GM11168 (cell line): ENCODE measurements around the gene COL6A1.
"Not testable (repeated sequence)": the region's sequence is repeated elsewhere in the genome, so short reads cannot be mapped to it uniquely, and the experiment has no call there.

Experiments used
- in situ Hi-C: fragments of 300-500 bp; cut with MboI; formaldehyde crosslinking; loops from one replicate; pipeline ENCODE4 v1.12.0; 2022; ENCODE audit warnings: low sequenced_read_pairs; ENCODE audit not compliant: unreplicated experiment

Gene COL6A1

GRCh38 chr21:45964649-45965048 lies 16.9 kb upstream of the COL6A1 start:
- in situ Hi-C loops = no loop called here

- in situ Hi-C loops = no loop called here
These were observed 16.3 kb upstream of the COL6A1 start for GRCh38 chr21:45965084-45965809.

DNA sequence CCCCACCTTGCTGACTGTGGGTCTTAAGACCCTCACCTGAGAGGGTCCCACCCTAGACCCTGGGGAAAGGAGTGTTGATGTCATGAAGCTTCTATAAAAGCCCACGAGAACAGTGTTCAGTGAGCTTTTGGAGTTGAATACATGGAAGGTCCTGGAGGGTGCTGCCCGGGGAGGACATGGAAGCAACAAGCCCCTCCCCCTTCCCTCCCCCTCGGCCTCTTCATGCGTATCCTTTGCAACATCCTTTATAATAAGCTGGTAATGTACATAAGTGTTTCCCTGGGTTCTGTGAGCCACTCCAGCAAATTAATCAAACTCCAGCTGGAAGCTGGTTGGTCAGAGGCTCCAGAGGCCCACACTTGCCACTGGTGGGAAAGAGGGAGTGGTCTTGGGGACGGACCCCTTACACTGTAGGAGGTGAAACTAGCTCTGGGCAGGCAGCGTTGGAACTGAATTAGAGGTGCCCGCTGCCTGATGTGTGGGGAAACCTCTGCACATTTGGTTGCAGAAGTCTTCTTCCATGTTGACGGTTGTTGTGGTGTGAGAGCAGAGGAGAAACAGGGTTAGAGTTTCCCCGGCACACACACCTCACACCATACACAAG lies 14.7 kb upstream of the COL6A1 start:
- in situ Hi-C loops = no loop called here

- in situ Hi-C loops = no loop called here
These were observed 11.5 kb upstream of the COL6A1 start for GRCh38 chr21:45969921-45970673.

GRCh38 chr21:45970674-45971615 lies 10.6 kb upstream of the COL6A1 start:
- in situ Hi-C loops = no loop called here

DNA sequence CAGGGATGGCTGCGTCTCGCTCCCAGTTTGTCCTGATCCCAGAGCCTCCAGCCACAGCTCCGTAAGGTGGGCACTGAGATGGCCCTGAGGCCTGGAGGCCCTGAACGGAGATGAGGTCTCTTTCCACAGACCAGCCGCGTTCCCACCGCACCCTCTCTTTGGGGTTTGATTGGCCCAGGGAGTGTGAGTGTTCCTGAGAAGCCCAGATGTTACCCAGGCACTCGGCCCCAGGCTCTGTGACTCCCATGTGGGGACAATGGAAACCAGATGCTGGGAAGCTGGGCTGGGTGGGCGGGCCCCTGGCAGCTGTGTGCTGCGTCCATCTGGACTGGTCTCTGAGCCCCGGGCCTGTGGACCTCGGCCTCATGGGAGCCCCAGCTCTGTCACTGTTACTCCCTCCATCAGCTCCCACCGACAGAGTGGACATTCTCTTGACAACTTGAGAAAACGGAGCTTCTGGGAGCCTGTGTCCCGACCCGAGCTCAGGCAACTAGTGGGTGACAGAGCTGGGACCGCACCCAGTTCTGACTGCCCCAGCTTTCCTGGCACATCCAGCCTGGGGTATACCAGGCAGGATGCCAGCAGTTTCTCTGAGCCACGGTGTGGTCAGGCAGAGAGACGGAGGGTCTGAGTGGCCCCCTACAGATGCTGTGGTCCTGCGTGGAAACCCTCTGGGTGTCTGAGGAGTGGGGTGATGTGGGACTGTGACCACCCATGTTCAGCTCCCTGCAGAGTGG lies 9.8 kb upstream of the COL6A1 start:
- in situ Hi-C loops = no loop called here

DNA sequence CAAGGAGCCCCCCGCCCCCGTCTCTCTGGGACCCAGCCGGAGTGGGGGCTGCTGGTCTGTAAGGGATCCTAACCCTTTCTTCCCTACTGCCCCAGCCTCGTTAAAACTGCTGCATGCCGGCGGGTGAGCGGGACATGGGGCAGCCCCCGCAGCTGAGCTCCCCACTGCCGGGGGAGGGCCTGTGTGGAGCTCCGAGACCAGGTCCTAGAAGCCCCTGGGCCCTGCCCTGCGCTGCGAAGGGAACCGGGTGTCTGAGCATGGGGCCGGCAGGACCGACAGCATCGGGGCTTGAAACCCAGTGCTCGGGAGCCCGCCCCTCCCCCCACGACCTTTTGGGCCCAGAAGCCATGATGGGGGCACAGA lies 9.2 kb upstream of the COL6A1 start:
- in situ Hi-C loops = no loop called here

- in situ Hi-C loops = no loop called here
These were observed 8.7 kb upstream of the COL6A1 start for GRCh38 chr21:45972716-45973474.

GRCh38 chr21:45973475-45974072 lies 8.0 kb upstream of the COL6A1 start:
- in situ Hi-C loops = no loop called here

DNA sequence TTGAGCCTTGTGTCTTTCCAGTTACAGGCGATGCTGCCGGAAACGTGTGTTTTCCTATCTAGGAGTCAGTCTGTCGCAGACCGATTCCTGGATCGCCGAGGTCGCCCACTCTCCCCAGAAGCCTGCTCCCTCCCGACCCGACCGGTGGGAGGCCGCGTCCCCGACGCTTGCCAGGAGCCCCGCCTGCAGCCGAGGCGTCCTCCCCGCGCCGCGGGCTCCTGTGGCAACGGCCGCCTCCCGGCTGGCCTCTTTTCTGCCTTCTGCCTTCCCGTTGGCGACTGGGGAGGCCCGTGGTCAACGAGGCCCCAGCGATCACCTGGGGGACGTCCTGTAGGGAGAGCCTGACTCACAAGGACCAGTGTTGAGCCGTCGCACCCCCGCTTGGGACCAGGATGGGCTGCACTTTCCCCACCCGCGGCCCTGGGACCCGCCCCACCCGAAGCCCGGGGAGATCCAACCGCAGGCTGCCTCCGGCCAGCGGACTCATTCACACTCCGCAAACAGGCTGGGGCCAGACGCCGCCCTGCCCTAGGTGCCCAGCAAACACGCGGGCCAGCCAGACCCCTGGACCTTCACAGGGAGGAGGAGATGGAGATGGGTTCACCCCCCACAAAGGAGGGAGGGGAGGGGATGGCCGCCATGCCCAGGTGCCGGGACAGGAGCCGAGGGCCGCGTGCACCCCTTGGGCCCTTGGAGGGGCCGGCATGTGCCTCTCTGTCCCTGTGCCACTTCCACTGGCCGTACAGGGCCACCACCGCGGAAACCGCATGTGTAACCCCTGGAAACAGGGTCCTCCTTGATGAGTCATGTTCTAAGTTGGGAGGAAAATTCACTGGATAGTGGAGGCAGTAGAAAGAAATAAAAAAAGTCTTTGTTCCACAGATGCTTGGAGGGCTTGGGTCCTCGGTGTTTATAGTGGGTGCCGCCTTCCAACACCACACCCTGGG lies 7.2 kb upstream of the COL6A1 start:
- in situ Hi-C loops = no loop called here

GRCh38 chr21:45975020-45975666 lies 6.4 kb upstream of the COL6A1 start:
- in situ Hi-C loops = no loop called here

DNA sequence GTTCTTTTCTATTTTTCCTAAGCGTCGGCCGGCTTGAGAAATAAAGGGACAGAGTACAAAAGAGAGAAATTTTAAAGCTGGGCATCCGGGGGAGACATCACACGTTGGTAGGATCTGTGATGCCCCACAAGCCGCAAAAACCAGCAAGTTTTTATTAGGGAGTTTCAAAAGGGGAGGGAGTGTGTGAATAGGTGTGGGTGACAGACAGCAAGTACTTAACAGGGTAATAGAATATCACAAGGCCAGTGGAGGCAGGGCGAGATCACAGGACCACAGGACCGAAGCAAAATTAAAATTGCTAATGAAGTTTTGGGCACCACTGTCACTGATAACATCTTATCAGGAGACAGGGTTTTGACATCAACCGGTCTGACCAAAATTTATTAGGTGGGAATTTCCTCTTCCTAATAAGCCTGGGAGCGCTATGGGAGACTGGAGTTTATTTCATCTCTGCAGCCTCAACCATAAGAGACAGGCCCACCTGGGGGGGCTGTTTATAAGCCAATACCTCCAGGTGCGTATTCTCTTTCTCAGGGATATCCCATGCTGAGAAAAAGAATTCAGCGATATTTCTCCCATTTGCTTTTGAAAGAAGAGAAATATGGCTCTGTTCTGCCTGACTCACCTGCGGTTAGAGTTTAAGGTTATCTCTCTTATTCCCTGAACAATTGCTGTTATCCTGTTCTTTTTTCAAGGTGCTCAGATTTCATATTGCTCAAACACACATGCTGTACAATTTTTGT lies 5.7 kb upstream of the COL6A1 start:
- in situ Hi-C loops = not testable (repeated sequence)

DNA sequence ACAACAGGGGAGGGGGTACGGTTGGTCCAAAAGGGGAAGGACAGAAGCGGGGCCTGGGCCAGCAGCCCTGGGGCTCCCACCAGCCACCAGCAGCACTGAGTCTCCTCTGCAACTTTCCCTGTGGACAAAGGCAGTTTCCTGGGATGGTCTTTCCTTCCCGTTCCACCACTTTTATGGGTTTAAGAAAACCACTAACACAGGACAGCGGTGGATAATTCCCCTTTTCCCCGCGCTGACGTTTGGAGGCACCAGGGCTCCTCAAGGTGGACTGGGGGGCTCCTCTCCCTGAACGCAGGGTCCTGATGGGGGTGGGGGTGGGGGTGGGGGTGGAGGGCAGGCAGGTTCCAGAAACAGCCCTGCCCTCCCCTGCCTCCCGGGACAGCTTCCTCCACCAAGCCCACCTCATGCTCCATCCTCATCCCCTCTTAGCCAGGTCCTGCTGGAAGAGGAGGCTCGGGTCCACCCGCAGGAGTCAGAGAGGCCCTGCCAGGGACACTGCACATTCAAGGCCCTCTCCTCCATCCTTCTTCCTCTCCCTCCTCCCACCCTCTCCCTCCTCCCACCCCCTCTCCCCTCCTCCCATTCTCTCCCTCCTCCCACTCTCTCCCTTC lies 4.8 kb upstream of the COL6A1 start:
- in situ Hi-C loops = no loop called here

- in situ Hi-C loops = no loop called here
These were observed 4.2 kb upstream of the COL6A1 start for GRCh38 chr21:45977396-45977795.

DNA sequence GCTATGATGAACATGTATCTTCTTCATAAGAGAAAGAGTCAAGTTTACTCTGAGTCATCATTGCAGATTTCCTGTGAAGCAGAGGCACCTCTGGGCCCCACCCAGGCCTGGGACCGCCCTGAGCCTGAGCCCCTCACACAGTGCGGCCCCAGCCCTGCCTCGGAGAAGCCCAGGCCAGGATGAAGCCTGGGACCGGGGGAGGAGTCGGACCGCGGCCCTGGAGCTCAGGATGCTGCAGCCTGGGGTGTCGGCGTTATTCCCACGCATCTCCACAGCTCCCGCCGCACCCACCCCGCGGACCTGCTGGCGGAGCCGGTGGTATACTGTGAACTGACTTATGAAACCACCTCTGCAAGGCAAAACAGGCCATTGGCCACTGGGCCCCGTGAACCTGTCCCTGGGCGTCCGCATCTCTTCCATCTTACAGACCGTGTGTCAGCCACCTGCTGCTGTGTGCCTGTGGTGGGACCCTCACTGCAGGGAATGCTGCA lies 2.4 kb upstream of the COL6A1 start:
- in situ Hi-C loops = no loop called here

- in situ Hi-C loops = no loop called here
These were observed 1.9 kb upstream of the COL6A1 start for GRCh38 chr21:45979651-45980050.
